Skin of body (tissue), 2 donors: ENCODE measurements around the gene HGD. TPM values are rescaled to one million over a fixed set of nuclear protein-coding genes. Genes with fewer than 3 reads are reported as not detected.
"Not testable (repeated sequence)": the region's sequence is repeated elsewhere in the genome, so short reads cannot be mapped to it uniquely, and the experiment has no call there.

Experiments used
- DNase-seq: peaks from one replicate; lab custom pipeline; 2025; lab: John Stamatoyannopoulos, UW
- total RNA-seq: library from RNA; depleted of rRNA; stranded (reverse); fragments of >200 nt; gene quantifications from one replicate; pipeline ENCODE4 v1.2.3, GENCODE V29; 2014

Gene HGD
- total RNA-seq, 1 donor from 2014 or later = not detected

DNA sequence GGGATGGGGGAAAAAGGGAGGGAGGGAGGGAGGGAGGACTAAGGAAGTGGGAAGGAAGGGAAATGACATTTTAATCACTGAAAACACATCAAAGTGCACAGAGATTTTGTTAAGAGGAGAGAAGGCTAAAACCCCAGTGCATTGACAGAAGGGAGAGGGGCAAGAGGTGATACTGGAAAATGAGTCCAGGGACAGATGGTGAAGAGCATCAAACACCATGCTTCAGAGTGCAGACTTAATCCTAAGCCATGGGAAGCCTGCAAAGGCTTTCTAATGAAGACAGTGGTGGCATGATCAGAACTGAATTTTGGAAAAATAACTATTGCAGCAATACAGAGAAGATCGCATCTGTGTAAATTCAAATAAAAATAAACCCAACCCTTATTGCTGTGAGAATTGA lies 41.8 kb downstream of the HGD start:
- DNase-seq = no peak

DNA sequence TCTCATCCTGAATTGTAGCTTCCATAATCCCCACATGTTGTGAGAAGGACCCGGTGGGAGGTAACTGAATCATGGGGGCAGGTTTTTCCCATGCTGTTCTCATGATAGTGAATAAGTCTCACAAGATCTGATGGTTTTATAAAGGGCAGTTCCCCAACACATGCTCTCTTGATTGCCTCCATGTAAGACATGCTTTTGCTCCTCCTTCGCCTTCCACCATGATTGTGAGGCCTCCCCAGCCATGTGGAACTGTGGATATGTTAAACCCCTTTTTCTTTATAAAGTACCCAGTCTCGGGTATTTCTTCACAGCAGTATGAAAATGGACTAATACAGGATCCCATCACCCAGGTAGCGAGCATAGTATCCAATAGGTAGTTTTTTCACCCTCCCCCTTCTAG lies 43.2 kb downstream of the HGD start:
- not testable (repeated sequence) for DNase-seq

DNA sequence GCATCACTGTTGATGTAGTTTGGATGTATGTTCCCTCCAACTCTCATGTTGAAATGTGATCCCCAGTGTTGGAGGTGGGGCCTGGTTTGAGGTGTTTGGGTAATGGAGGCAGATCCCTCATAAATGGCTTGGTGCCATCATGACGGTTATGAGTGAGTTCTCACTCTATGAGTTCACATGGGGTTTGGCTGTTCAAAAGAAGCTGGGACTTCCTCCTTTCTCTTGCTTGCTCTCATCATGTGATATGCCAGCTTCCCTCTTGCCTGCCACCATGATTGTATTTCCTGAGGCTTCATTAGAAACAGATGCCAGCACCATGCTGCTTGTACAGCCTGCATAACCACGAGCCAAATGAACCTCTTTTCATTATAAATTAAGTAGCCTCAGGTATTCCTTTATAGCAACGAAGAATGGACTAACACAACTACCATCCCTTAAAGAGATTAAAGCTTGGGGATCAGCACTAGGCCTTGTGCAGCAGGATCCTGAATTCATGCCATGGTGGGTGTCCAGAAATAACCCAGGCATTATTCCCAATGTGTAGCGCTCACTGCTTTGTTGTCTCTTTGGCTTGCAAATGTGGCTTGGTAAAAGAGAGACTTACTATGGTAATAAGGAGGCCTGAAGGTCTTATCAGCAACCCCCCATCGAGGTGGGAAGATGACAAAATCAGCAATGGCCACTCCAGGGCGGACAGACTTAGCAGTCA lies 44.0 kb downstream of the HGD start:
- no peak for DNase-seq

DNA sequence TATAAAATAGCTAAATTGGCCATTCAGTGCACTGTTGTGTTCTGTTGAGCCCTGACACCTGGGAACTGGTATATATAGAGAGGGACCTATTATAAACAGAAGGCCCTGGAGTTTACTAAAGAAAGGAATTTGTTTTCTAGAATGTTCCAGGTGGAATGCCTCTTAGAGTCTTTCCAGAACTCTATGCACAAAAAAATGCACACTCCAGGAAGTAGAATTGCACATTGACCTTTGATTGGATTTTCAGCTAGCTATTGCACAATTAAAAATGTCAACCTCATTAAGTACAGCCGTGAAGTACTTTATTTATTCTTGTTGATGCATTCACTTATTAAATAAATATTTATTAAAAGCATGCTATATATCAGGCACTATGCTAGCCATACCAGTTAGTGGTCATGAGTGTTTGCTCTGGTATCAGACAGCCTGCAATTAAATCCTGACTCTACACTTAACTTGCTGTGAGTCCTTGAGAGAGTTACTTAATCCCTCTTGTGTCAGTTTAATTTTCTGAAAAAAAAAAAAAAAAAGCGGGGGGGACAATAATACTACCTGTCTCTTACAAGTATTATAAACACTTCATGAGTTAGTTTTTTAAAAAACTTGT lies 45.1 kb downstream of the HGD start:
- DNase-seq = no peak

DNA sequence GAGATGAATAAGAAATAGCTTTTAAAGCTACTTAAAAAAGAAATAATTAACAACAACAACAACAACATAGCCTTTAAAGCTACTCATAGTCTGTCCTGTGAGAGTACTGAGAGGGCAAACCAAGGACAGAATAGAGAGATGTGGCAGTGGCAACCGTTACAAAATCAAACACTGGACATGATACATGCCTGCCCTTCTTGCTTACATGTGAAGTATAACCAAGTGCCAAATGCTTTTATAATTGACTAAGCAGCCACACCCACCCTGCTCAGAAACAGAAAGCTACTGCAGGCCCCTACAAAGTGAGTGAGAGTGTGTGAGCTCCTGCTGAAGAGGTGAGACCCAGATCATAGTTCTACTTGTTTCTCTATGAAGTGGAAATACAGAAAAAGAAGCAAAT lies 47.5 kb downstream of the HGD start:
- no peak for DNase-seq

DNA sequence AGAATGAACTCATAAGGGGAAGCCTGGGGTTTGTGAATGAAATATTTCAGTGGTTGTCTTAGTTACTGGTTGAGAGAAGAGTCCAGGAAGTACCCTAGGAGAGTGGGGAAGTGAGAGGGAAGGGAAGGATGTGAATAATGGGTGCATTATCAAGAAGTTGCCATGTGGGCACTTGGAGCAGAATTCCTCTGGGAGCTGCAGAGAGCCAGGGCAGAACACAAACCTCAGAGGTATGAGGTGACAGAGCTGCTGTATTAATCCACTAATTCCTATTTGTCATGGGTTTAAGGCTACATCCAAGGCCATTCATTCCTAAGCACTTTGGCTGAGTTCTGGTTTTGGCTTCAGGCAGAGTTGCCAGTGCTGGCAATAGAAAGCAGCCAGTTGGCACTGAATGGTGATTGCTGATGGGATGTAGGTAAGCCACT lies 56.9 kb downstream of the HGD start:
- DNase-seq = no peak

DNA sequence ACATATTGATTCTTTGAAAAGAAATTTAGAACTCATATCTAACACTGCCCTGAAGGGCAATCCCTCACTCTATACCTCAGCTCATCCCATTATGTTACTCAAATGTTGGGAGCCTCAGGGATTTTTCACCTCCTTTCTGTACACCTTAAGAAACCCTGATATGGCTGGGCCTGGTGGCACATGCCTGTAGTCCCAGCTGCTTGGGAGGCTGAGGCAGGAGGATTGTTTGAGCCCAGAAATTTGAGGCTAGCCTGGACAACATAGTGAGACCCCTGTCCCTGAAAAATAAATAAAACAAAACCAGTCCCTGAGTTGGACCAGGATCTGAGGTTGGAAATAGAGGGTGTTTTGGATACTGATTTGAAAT lies 58.3 kb downstream of the HGD start:
- DNase-seq = no peak

DNA sequence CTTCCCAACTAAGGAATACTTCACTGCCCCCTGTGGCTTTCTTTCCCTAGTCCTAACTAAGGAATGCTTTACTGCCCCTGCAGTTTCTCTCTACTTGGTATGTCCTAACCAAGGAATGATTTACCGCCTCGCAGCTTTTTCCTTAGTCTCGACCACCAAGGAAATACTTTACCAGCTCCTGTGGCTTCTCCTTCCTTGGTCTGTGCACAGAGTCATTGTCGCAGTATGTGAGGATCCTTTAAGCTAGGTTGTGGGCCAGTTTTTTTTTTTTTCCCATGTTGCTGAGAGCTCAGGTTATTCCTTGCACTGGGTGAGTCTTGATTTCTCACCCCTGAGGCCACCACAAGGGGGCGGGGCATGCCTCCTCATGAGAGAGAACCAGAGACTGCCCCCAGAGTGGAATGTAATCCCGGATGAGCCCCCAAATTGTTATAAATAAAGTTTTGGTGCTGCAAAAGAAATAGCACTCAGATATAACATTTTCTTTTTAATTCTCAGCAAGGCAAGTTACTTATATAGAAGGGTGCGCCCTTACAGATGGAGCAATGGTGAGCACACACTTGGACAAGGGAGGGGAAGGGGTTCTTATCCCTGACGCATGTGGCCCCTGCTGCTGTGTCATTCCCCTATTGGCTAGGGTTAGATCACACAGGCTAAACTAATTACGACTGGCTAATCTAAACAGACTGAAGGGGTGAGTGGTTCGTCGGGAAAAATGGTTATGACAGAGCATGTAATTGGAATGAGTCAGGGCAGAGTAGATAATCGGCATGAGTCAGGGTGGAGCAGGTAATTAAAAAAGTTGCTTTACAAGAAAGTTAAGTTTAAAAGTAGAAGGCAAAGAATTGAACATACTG lies 58.9 kb downstream of the HGD start:
- DNase-seq = no peak

DNA sequence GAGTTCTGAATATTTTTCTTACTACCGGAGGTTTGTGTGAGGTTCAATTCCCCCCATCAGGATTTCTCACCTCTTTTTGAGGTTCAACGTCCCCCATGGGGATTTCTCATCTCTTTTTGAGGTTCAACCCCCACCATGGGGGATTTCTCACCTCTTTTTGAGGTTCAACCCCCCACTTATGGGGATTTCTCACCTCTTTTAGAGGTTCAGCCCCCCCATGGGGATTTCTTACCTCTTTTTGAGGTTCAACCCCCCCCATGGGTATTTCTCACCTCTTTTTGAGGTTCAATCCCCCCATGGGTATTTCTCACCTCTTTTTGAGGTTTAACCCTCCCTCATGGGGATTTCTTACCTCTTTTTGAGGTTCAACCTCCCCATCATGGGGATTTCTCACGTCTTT lies 59.6 kb downstream of the HGD start:
- no peak for DNase-seq

DNA sequence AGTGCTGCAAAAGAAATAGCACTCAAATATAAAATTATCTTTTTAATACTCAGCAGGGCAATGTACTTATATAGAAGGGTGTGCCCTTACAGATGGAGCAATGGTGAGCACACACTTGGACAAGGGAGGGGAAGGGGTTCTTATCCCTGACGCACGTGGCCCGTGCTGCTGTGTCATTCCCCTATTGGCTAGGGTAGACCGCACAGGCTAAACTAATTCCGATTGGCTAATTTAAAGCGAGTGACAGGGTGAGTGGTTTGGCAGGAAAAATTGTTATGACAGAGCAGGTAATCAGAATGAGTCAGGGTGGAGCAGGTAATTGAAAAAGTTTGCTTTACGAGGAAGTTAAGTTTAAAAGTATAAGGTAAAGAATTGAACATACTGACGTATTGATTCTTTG lies 65.3 kb downstream of the HGD start:
- DNase-seq = not testable (repeated sequence)

DNA sequence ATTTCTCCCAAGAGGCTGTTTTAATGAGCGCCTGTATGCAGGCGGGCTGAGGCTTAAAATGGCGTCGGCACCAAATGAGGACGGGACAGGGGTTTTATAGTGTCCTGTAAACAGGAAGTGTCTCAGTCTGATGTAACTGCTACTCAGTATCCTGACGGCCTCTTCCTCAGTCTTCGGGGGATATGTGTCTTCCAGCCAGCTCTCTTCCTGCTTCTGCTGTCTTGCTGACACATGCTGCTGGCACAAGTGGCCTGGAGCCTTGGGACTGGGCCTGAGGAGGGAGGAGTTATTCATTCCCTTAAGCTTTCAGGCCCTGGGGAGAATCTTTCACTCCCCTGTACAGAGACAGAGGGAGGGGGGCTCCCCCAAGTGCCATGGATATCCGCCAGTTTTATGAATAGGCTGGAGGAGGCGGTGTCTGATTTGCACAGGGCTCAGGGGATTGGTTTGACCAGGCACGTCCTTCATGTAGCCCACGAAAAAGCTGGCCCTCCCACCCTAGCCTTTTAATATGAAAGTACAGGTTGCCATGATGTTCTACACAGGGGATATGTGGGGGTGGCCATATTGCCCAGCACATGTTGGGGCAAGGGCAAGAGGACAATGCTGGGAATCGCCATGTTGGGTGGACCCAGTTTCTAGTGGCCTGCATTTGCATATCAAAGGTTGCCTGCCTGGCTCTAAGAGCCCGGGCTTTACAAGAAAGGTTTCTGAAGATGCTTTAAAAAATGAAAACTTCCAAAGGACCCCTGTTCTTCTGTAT lies 66.0 kb downstream of the HGD start:
- DNase-seq = peak; percentile 14

DNA sequence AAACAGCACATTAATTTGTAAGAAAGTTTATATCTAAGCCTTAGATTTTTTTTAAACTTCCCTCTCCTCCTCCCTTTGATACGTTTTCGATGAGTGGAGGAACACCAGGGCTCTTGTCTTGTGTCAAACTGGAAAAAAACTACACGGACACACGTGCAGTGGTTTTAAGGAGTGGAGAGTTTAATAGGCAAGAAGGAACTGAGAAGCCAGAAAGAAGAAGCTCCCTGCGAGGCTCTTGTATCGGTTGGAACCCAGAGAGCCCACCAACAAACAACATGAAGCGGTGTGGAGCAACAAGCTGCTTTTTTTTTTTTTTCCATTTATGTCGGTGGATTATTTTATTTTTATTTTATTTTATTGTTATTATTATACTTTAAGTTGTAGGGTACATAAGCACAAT lies 67.3 kb downstream of the HGD start:
- DNase-seq = no peak

DNA sequence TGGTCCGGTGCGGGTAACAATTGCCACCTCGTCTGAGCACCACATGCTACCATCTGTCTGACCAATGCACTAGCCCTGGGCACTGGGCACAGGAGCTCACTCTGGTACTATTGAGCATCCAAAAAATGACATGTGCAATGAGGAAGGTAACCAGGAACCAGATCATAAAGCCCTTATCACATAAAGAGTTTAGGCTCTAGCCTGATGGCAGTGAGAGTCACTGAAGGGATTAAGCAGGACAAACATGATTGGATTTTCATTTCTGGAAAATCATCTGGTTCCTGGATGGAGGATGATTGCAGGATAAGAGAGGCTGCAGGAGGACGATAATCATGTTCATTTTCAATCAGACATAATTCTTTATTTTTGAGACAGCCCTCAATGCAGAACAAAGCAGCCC lies 73.5 kb downstream of the HGD start:
- no peak for DNase-seq

DNA sequence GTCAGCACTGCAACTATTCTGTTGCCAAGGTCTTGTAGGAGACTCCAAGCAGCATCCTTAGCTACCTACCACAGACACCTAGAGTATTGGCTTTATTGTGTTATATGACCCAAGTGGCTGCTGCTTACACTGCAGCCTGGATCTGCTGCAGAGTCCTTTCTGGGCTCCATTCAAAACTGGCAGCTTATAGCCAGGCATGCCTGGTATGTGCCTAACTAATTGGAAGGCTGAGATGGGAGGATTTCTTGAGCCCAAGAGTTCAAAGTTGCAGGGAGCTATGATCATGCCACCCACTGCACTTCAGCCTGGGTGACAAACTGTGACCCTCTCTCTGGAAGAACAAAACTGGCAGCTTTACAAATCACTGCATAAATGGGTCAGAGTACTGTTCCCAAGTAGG lies 77.3 kb downstream of the HGD start:
- no peak for DNase-seq

DNA sequence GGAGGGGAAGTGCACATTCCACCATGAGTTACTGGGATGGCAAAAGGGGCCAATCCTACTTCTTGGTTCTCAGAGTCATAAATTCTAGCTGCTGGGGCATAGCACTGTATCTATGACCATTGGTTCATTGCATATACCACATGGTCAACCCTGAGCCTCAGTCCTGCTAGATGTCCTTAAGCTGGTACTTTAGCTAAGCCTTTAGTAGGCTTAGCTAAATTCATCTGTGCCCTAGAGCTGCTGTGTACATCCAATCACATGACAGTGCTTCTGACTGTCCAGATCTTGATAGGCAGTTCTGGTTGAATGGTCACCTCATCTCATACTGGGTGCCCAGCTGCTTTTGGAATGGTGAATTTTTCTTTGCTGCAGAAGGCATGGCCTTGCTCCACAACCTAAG lies 77.7 kb downstream of the HGD start:
- no peak for DNase-seq

DNA sequence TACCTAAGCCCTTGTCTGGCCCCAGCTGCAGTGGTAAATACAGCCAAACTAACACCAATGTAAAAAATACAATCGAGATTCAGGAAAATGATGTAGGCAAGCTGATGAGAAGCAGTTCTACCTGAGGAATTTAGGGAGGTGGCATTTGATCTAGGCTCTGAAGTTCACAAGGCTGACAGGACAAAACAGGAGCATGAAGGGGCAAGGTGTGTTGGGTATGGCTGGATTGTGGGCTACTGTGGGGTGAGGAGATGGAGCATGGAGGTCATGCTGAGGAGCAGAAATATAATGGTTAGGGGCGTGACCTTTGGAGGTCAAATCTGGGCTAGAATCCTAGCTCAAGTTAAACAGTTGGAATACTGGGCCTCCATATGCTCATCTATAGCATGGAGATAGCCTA lies 79.4 kb downstream of the HGD start:
- DNase-seq = no peak

DNA sequence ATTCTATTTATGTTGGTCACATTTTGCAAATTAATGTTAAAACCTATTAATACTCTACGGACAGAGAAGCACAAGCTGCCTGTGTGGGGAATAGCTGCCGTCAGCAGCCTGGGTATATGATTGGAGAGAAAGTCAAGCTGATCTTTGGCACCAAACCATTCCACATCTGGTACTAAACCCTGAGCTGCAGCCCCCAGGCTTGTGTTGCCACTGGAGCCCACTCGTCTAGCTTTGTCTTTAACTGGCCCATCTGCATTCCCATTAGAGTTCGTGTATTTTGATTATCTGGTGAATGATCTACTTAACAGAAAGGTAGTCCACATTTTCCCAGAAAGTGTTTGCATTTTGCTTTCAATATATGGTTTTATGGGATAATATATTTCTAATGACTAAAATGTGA lies 80.5 kb downstream of the HGD start:
- DNase-seq = no peak

DNA sequence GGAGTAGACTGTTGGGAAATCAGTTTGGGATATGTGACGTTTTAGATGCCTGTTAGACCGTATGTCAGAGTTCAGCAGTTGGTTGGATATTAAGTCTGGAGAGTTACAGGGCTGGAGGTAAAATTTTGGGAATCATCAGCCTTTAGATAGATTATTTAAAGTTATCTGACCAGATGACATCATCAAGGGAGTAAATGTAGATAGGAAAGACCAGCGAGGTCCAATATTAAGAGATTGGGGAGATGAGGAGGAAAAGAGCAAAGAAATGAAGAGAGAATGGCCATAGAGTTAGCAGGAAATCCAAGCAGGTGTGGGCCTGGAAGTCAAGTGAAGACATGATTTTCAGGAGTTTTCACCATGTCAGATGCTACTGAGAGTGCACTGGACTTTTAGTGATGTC lies 82.8 kb downstream of the HGD start:
- no peak for DNase-seq

DNA sequence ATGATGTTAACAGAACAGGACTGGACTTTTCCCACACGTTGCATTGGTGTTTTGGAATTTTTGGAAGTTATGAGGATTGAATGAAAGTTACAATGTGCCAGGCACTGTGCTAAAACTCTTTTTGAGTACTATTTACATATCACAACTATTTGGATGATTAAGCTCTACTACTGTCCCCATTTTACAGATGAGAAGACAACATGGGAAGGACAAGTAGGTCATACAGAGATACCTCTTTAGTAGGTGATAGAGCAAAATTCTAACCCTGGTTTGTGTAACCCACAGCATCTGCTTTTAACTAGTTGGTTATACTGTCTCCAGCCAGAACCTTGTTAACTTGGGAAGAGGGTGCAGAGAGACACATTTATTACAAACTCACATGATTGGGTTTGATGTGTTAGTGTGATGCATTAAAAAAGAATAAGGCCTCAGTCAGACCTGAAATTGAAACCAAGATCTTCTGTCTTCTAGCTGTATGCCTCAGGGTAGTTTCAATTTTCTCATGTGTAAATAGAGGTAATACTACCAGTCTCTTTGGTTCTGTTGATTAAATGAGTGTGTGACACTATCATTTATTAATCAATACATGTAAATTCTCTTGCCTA lies 84.5 kb downstream of the HGD start:
- no peak for DNase-seq

DNA sequence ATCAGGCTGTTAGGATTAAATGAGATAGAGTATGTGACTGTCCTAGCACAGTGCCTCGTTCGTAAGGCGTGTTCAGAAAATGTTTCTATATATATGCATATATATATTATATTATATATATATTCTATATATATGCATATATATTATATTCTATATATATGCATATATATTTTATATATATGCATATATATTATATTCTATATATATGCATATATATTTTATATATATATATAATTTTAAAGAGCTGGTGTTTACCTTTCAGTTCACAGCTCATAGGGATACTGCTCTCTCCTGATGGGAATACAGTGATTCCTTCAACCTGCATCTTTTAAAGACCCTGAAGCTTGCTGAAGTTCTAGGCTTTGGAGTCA lies 85.2 kb downstream of the HGD start:
- no peak for DNase-seq

DNA sequence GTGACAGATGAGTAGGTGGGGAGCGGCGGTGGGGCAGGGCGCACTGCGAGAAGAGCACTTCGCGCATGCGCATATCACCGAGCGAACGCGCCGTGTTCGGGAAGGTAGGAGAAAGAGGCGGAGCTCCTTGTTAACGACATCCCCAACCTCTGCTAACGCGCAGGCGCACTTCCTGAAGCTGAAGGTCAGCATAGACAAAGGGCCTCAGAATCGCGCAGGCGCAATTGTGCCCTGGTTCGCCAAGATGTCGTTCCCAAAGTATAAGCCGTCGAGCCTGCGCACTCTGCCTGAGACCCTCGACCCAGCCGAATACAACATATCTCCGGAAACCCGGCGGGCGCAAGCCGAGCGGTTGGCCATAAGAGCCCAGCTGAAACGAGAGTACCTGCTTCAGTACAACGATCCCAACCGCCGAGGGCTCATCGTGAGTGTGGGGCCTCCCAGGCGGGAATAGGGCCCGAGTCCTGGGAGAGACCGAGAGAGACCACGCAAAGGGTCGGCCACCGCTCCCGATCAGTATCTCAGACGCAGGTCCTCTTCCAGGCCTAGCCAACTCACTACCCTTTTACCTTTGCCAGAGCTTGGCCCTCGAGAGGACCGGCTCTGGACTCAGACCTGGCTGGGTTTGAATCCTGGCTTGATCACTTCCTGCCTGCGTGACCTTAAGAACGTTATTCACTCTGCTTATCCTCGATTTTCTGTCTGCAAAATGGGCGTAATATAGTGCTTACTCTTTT lies 85.8 kb downstream of the HGD start, which contains the start of gene NDUFB4:
NDUFB4 (plus strand) TSS at position 221 of the 737 bp plus-strand sequence; CDS start at position 245, 24 bp downstream.
- peak; percentile 96 for DNase-seq
